ENCODE results near the gene REEP1. TPM values are rescaled to one million over a fixed set of nuclear protein-coding genes. Genes with fewer than 3 reads are reported as not detected.

Gene REEP1
- total and polyA plus RNA-seq, 2 of the 4 experiments (the other 2 are of a cell fraction): under 0.01 to 0.03 TPM

GRCh38 chr2:86372133-86372532 is 34.7 kb upstream of the REEP1 start (continued):
- no peak for TF ChIP-seq SMC3 (IDR thresholded peaks at IDR 0.05; ENCODE audit: low read depth, low read length)
- no peak for TF ChIP-seq USF2 (IDR thresholded peaks at IDR 0.05; ENCODE audit: low read depth, low read length)
- no peak for TF ChIP-seq MAFK (IDR thresholded peaks at IDR 0.05; ENCODE audit: low read depth, low read length)

GRCh38 chr2:86371527-86371926 is 34.1 kb upstream of the REEP1 start:
- Histone ChIP-seq H2AK9ac (replicated peaks; ENCODE audit: low read depth, low read length, poor library complexity) (no peak overlapping the region), H3K4me2 (ENCODE audit: low read depth, low read length) (no peak overlapping the region), H3K18ac (ENCODE audit: low read depth, low read length) (no peak overlapping the region), H3K4me1 (ENCODE audit: control insufficient read depth, insufficient read depth, low read length) (0 out of 2 replicates have a peak, but pooled peaks cover 3% of the 10 kb centered on the region), H3K23ac (ENCODE audit: low read depth, low read length) (no peak overlapping the region), H3K4ac (ENCODE audit: low read depth, low read length) (no peak overlapping the region), H3K4me3 (ENCODE audit: insufficient read depth, low read depth, low read length) (no peak overlapping the region), H3K36me3 (ENCODE audit: control insufficient read depth, insufficient read depth, low read length) (no peaks in the 10 kb centered on the region), H3K9me1 (ENCODE audit: insufficient read depth, low read length) (no peaks in the 10 kb centered on the region), H3K14ac (replicated peaks; ENCODE audit: low read depth, low read length) (no peak overlapping the region), H2AFZ (replicated peaks; ENCODE audit: low read length, poor library complexity) (no peak overlapping the region), H3K79me1 (ENCODE audit: low read depth in 1 of 2, low read length in 2 of 2) (no peaks in the 10 kb centered on the region), H3K27me3 (ENCODE audit: control insufficient read depth, insufficient read depth, low read length) (peaks cover 4% of the 10 kb centered on the region), H4K20me1 (ENCODE audit: insufficient read depth, low read length) (no peaks in the 10 kb centered on the region), H2BK5ac (ENCODE audit: low read depth, low read length, poor library complexity, severe bottlenecking) (no peak overlapping the region), H3K27ac (ENCODE audit: insufficient read depth, low read length) (no peak overlapping the region), H2AK5ac (ENCODE audit: low read depth, low read length) (no peak overlapping the region), H3K9me3 (ENCODE audit: control insufficient read depth, insufficient read depth, low read length) (peaks cover 3% of the 10 kb centered on the region), H2BK15ac (ENCODE audit: low read depth, low read length) (no peak overlapping the region), H4K91ac (ENCODE audit: insufficient read depth, low read depth, low read length) (no peak overlapping the region), H2BK120ac (ENCODE audit: low read depth, low read length) (no peak overlapping the region), H4K8ac (ENCODE audit: low read depth in 2 of 2, low read length in 2 of 2) (no peak overlapping the region), H3K56ac (ENCODE audit: extremely low read depth, insufficient read depth, low read length) (no peak overlapping the region), H4K5ac (ENCODE audit: low read depth, low read length) (no peak overlapping the region), H2BK20ac (ENCODE audit: low read depth, low read length) (no peak overlapping the region), H3K9ac (ENCODE audit: low read depth, low read length) (no peak overlapping the region)
- intact Hi-C loops (cut with micrococcal nuclease): no loop called here
- WGBS, 2 experiments (ENCODE audit: extremely low coverage in 2 of 2, insufficient read length in 1 of 2): no CpG with 5 or more reads among the region's 4 CpGs
- ChIA-PET POLR2A (ENCODE audit: unreplicated experiment) (no interaction called here), CTCF (no interaction called here)
- no TSS peak for BruUV-seq (replicated peaks)
- in situ Hi-C loops (cut with MboI; ENCODE audit: low sequenced_read_pairs): no loop called here
- DNase-seq: no peak
- TF ChIP-seq FOS (IDR thresholded peaks at IDR 0.05; ENCODE audit: low read depth, low read length): no peak
- TF ChIP-seq NFE2L2 (IDR thresholded peaks at IDR 0.05; ENCODE audit: low read depth, low read length): no peak
- no peak for TF ChIP-seq CHD1 (IDR thresholded peaks at IDR 0.05; ENCODE audit: low read depth, low read length)
- no peak for TF ChIP-seq RFX5 (IDR thresholded peaks at IDR 0.05; ENCODE audit: low read depth, low read length)
- TF ChIP-seq CEBPB (IDR thresholded peaks at IDR 0.05; ENCODE audit: low read depth, low read length): no peak
- no peak for TF ChIP-seq POLR2A (IDR thresholded peaks at IDR 0.05; ENCODE audit: low read depth, low read length)
- dilution Hi-C loops (cut with HindIII; ENCODE audit: low sequenced_read_pairs, unreplicated experiment): no loop called here
- no peak for ATAC-seq (ENCODE audit: low read depth)

Data from IMR-90 (cell line).